ENCODE results near the gene ECE1.

DNA sequence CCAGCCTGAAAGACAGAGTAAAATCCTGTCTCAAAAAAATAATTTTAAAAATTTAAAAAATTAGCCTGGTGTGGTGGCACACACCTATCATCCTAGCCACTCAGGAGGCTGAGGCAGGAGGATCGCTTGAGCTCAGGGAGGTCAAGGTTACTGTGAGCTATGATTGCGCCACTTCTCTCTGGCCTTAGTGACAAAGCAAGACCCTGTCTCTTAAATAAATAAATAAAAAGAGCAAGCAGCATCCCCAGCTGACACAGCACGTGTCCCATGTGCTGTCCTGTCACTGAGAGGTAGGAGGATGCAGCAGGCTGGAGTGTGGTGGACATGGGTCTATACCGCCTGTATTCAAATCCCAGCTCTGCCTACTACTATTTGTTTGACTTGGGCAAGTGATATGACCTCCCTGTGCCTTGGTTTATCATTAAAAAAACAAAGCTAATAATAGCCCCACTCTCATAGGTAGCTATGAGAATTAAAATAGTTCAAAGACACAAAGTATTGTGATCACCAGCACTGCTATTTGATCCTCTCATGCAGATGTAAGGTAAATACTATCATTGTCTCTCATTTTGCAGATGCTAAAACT lies 22.2 kb upstream of the ECE1 start:
- no peak for TF ChIP-seq POLR2A (IDR thresholded peaks at IDR 0.05)
- no peak for TF ChIP-seq CTCF (IDR thresholded peaks at IDR 0.05)
